DOHH2 (cell line): ENCODE measurements around the gene NUCB1.

ENCODE experiments used
- H3F3A ChIP-seq: fragments of 200-600 bp; sonication (generic), shearing (Covaris generic); 2 replicates; pipeline ENCODE4 v1.6.0; 2016; ENCODE audit warnings: antibody characterized with exemption, mild to moderate bottlenecking; ENCODE audit not compliant: control insufficient read depth, insufficient read depth
- H3K27ac ChIP-seq: fragments of 200-600 bp; sonication (generic); 2 replicates; pipeline ENCODE4 v1.5.1; 2014; ENCODE audit warnings: low read depth, mild to moderate bottlenecking, low read length, moderate library complexity
- H3K27me3 ChIP-seq: fragments of 200-600 bp; sonication (generic); 2 replicates; pipeline ENCODE4 v1.6.1; 2014; ENCODE audit warnings: mild to moderate bottlenecking, low read length, mixed read lengths; ENCODE audit not compliant: control insufficient read depth
- H3K36me3 ChIP-seq: fragments of 200-600 bp; sonication (generic); 2 replicates; pipeline ENCODE4 v1.6.1; 2014; ENCODE audit warnings: mild to moderate bottlenecking, low read length, moderate library complexity, mixed read lengths; ENCODE audit not compliant: control insufficient read depth
- H3K4me1 ChIP-seq: fragments of 200-600 bp; sonication (generic); 2 replicates; pipeline ENCODE4 v1.6.1; 2014; ENCODE audit warnings: mild to moderate bottlenecking, low read length, mixed read lengths; ENCODE audit not compliant: control insufficient read depth
- H3K4me2 ChIP-seq: fragments of 200-600 bp; sonication (generic); 2 replicates; pipeline ENCODE4 v1.6.0; 2014; ENCODE audit warnings: mild to moderate bottlenecking, low read length, moderate library complexity
- H3K4me3 ChIP-seq: fragments of 200-600 bp; sonication (generic); 2 replicates; pipeline ENCODE4 v1.5.1; 2014; ENCODE audit warnings: mild to moderate bottlenecking, low read length, mixed read lengths
- H3K79me2 ChIP-seq: fragments of 200-600 bp; sonication (generic); 2 replicates; pipeline ENCODE4 v1.6.1; 2014; ENCODE audit warnings: mild to moderate bottlenecking, low read length, mixed read lengths; ENCODE audit not compliant: control insufficient read depth
- H3K9me2 ChIP-seq: fragments of 200-600 bp; sonication (generic); replicated peaks from 2 replicates; pipeline ENCODE4 v1.6.1; 2014; ENCODE audit warnings: mild to moderate bottlenecking, low read length, mixed read lengths; ENCODE audit not compliant: control insufficient read depth
- H3K9me3 ChIP-seq: fragments of 200-600 bp; sonication (generic); 2 replicates; pipeline ENCODE4 v1.6.1; 2014; ENCODE audit warnings: antibody characterized with exemption, low read length, mixed read lengths; ENCODE audit not compliant: control insufficient read depth, insufficient read depth
- H4K20me1 ChIP-seq: fragments of 200-600 bp; sonication (generic); 2 replicates; pipeline ENCODE4 v1.6.0; 2014; ENCODE audit warnings: low read depth, mild to moderate bottlenecking, antibody characterized with exemption, low read length, moderate library complexity; ENCODE audit not compliant: control insufficient read depth, insufficient read depth
- EZH2phosphoT487 ChIP-seq: fragments of 200-600 bp; sonication (generic); IDR thresholded peaks from 2 replicates; pipeline ENCODE4 v1.6.1; 2017; ENCODE audit warnings: borderline replicate concordance, mild to moderate bottlenecking, antibody characterized with exemption, low read length, moderate library complexity, mixed read lengths
- TF ChIP-seq, protein P1 (sequence below): fragments of 200-600 bp; sonication (generic); IDR thresholded peaks from one replicate; pipeline ENCODE4 v1.5.1; 2014; ENCODE audit warnings: antibody characterized with exemption, mild to moderate bottlenecking, low read depth, low read length; ENCODE audit not compliant: poor library complexity, severe bottlenecking

NUCB1 gene

DNA sequence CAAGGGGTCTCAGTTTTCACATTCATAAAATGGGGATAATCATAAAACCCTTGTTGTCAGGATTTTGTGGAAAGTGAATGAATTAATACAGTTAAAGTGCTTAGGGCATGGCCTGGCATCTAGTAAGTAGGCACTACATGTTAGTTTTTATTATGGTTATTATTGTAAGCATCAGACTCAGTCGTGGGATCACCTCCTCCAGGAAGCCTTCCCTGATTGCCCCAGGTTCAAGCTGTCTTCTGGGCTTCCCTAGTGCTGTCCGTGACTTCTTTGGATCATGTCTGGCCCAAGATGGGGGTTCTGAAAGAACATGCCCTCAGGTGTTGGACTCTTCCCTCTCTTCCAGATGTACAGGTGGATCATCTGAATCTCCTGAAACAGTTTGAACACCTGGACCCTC is 10.7 kb downstream of the NUCB1 start:
- Histone ChIP-seq H4K20me1 (no peaks in the 10 kb centered on the region), H3K4me2 (0 out of 2 replicates have a peak overlapping the region, but pooled peaks have one; percentile 67), H3K9me3 (no peaks in the 10 kb centered on the region), H3K27ac (peak overlapping the region; percentile 28), H3K79me2 (peaks cover 5% of the 10 kb centered on the region), H3K36me3 (peaks cover 61% of the 10 kb centered on the region), H3K9me2 (no peaks in the 10 kb centered on the region), H3K4me3 (no peak overlapping the region), H3K4me1 (peaks cover 42% of the 10 kb centered on the region), H3K27me3 (no peaks in the 10 kb centered on the region), H3F3A (peaks cover 10% of the 10 kb centered on the region; the same call in 1 of the 2 replicates)
- no peak for TF ChIP-seq EZH2phosphoT487
- TF ChIP-seq, protein P1, sequence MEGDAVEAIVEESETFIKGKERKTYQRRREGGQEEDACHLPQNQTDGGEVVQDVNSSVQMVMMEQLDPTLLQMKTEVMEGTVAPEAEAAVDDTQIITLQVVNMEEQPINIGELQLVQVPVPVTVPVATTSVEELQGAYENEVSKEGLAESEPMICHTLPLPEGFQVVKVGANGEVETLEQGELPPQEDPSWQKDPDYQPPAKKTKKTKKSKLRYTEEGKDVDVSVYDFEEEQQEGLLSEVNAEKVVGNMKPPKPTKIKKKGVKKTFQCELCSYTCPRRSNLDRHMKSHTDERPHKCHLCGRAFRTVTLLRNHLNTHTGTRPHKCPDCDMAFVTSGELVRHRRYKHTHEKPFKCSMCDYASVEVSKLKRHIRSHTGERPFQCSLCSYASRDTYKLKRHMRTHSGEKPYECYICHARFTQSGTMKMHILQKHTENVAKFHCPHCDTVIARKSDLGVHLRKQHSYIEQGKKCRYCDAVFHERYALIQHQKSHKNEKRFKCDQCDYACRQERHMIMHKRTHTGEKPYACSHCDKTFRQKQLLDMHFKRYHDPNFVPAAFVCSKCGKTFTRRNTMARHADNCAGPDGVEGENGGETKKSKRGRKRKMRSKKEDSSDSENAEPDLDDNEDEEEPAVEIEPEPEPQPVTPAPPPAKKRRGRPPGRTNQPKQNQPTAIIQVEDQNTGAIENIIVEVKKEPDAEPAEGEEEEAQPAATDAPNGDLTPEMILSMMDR, result no peak

GRCh38 chr19:48913114-48913889 is 13.2 kb downstream of the NUCB1 start:
- Histone ChIP-seq H3K4me1 (peaks cover 53% of the 10 kb centered on the region), H4K20me1 (no peaks in the 10 kb centered on the region), H3K4me2 (no peak overlapping the region), H3K27me3 (no peaks in the 10 kb centered on the region), H3K4me3 (no peak overlapping the region), H3K9me3 (no peaks in the 10 kb centered on the region), H3K9me2 (no peaks in the 10 kb centered on the region), H3K79me2 (peaks cover 5% of the 10 kb centered on the region), H3K27ac (no peak overlapping the region), H3F3A (peaks cover 11% of the 10 kb centered on the region; the same call in 1 of the 2 replicates), H3K36me3 (peaks cover 58% of the 10 kb centered on the region)
- no peak for TF ChIP-seq EZH2phosphoT487
- TF ChIP-seq, protein P1, result no peak

DNA sequence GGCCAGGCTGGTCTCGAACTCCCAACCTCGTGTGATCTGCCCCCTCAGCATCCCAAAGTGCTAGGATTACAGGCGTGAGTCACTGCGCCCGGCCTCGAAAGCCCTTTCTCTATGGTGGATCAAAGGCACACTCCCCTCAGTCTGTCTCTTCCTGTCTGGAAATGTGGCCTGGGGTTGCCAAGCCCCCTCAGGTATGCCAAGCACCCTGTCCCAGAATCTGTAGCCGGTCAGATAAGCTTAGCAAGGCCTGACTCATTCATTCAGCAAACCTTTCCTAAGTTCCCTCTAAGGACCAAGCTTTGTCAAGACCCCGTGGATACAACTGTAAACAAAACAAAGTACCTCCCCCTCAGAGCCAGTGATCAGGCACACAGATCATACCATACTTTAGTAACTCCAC is 14.1 kb downstream of the NUCB1 start:
- H3K4me2 ChIP-seq, result no peak overlapping the region
- H3K36me3 ChIP-seq, result peaks cover 60% of the 10 kb centered on the region
- no peaks in the 10 kb centered on the region for H4K20me1 ChIP-seq

More for the DNA sequence above, 14.1 kb downstream of the NUCB1 start:
- H3K27me3 ChIP-seq, result no peaks in the 10 kb centered on the region
- H3F3A ChIP-seq, result peaks cover 11% of the 10 kb centered on the region; the same call in 1 of the 2 replicates
- H3K27ac ChIP-seq, result no peak overlapping the region
- peaks cover 3% of the 10 kb centered on the region for H3K79me2 ChIP-seq
- peaks cover 52% of the 10 kb centered on the region for H3K4me1 ChIP-seq
- TF ChIP-seq, protein P1, result no peak
- no peak for TF ChIP-seq EZH2phosphoT487
- no peaks in the 10 kb centered on the region for H3K9me3 ChIP-seq
- H3K9me2 ChIP-seq, result no peaks in the 10 kb centered on the region
- H3K4me3 ChIP-seq, result no peak overlapping the region
